ENCODE data around the gene CUZD1. TPM values are rescaled to one million over a fixed set of nuclear protein-coding genes. Genes with fewer than 3 reads are reported as not detected.

CUZD1 gene
- total RNA-seq, 4 donors from 2014 or later: 0.26 to 2.7 (median 0.81) TPM; not detected in 1

DNA sequence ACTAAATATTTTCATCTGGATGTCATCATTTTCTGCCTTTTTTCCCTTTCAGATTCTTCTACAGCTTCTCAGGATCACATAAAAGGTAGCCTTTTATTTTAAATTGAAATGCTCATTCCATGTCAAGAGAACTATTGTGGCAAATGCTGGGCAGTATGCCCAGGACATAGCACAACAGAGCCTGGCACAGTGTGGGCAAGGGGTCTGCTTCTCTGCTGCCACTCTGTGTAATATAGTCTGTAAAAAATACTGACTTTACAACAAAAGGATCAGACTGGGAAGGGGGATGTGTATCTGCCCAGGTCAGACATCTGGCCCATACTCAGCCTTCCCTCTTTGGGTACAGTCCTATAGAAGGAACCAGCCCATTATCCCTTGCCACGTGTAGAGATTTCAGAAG lies 62.7 kb downstream of the CUZD1 start:
- TF ChIP-seq, protein P1, sequence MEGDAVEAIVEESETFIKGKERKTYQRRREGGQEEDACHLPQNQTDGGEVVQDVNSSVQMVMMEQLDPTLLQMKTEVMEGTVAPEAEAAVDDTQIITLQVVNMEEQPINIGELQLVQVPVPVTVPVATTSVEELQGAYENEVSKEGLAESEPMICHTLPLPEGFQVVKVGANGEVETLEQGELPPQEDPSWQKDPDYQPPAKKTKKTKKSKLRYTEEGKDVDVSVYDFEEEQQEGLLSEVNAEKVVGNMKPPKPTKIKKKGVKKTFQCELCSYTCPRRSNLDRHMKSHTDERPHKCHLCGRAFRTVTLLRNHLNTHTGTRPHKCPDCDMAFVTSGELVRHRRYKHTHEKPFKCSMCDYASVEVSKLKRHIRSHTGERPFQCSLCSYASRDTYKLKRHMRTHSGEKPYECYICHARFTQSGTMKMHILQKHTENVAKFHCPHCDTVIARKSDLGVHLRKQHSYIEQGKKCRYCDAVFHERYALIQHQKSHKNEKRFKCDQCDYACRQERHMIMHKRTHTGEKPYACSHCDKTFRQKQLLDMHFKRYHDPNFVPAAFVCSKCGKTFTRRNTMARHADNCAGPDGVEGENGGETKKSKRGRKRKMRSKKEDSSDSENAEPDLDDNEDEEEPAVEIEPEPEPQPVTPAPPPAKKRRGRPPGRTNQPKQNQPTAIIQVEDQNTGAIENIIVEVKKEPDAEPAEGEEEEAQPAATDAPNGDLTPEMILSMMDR (IDR thresholded peaks at IDR 0.05): no peak
- TF ChIP-seq EP300 (IDR thresholded peaks at IDR 0.05) (no peak), POLR2A (IDR thresholded peaks at IDR 0.05) (no peak), POLR2AphosphoS5 (IDR thresholded peaks at IDR 0.05) (no peak)
- Histone ChIP-seq H3K36me3 (no peaks in the 10 kb centered on the region), H3K27ac (no peak overlapping the region), H3K9me3 (no peaks in the 10 kb centered on the region), H3K4me1 (no peaks in the 10 kb centered on the region), H3K27me3 (peaks cover 10% of the 10 kb centered on the region), H3K4me3 (no peak overlapping the region)
- no peak for DNase-seq (ENCODE audit: low spot score in 2 of 2)
- 50% methylated on average over 1 of the region's 1 CpG for WGBS

Other genes starting within 250 kb of the CUZD1 start
- not detected for gene C10orf120, start 146.0 kb downstream of the CUZD1 start, total RNA-seq
- 1 to 10 TPM; 4.5 to 10.0 (median 7.1) TPM for gene FAM24B, start 33.7 kb upstream of the CUZD1 start, total RNA-seq
- not detected for gene FAM24A, start 64.8 kb upstream of the CUZD1 start, total RNA-seq
- gene C10orf88, start 108.4 kb upstream of the CUZD1 start, total RNA-seq: 1 to 10 TPM; 3.7 to 8.9 (median 5.5) TPM
- 1 to 10 TPM; 3.4 to 7.9 (median 5.7) TPM for gene PSTK, start 134.5 kb upstream of the CUZD1 start, total RNA-seq
- gene IKZF5, start 162.9 kb upstream of the CUZD1 start, total RNA-seq: 10 to 100 TPM in 3 of 4 donors, 1 to 10 TPM in 1; 9.5 to 25.2 (median 12.9) TPM
- gene ACADSB, start 163.1 kb upstream of the CUZD1 start, total RNA-seq: 10 to 100 TPM; 18.0 to 36.9 (median 27.4) TPM